Spleen (tissue), 7 donors: ENCODE results near the gene QRFP.

Source experiments
- POLR2AphosphoS5 ChIP-seq, 3 donors: sonication (generic); formaldehyde crosslinking; IDR thresholded peaks; one replicate each; pipeline ENCODE4 v1.5.1; 2017; ENCODE audit warnings: antibody characterized with exemption in 3 of 3
- TF ChIP-seq, protein P1 (sequence below), 11 experiments: fragments of 200-600 bp in 7 of 11; fragments of 450-650 bp in 4 of 11; sonication (generic) in 4 of 11; IDR thresholded peaks in 8 of 11; conservative IDR thresholded peaks in 3 of 11; 1 replicate in 7 of 11; 2 replicates in 4 of 11; pipeline versions ENCODE4 v1.4.0 to v1.8.0; 2016 to 2021; ENCODE audit warnings: antibody characterized with exemption in 11 of 11, inconsistent platforms in 4 of 11, mild to moderate bottlenecking in 1 of 11
- donor health status: DM: no; HTN: no; CAD: no; lungs with moderate emphysema.
- donor health status: DM: no; HTN: no; CAD: no.
- donor health status: DM: no; HTN: no; CAD: no.

DNA sequence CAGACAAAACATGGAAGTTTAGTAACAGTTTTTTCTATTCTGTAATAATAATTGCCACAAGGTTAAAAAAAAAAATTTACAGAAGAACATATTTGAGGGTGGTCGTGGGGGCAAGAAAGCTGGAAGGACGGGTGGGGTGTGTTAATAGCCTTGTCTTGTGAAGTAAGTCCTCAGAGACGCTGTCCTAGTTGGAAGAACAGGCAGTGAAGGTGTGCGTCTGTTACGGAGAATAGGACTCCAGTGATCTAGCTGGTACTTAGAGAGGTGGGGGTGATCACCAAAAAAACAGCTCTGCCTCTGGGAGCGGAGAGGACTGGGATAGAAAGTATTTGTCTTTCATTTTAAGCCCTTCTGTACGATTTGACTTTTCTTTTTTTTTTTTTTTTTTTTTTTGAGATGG lies 43.8 kb downstream of the QRFP start:
- TF ChIP-seq, protein P1, sequence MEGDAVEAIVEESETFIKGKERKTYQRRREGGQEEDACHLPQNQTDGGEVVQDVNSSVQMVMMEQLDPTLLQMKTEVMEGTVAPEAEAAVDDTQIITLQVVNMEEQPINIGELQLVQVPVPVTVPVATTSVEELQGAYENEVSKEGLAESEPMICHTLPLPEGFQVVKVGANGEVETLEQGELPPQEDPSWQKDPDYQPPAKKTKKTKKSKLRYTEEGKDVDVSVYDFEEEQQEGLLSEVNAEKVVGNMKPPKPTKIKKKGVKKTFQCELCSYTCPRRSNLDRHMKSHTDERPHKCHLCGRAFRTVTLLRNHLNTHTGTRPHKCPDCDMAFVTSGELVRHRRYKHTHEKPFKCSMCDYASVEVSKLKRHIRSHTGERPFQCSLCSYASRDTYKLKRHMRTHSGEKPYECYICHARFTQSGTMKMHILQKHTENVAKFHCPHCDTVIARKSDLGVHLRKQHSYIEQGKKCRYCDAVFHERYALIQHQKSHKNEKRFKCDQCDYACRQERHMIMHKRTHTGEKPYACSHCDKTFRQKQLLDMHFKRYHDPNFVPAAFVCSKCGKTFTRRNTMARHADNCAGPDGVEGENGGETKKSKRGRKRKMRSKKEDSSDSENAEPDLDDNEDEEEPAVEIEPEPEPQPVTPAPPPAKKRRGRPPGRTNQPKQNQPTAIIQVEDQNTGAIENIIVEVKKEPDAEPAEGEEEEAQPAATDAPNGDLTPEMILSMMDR (IDR thresholded peaks at IDR 0.05 in 8 of 11, conservative IDR thresholded peaks at IDR 0.05 in 3 of 11): no peak
- TF ChIP-seq POLR2AphosphoS5 (IDR thresholded peaks at IDR 0.05): no peak
